Upper lobe of right lung (tissue), 1 donor: ENCODE data around the gene IAH1. TPM values are rescaled to one million over a fixed set of nuclear protein-coding genes. Genes with fewer than 3 reads are reported as not detected.

Experiments used
- ATAC-seq: fragments of 200-7000 bp; cut with Tn5 transposase; one replicate; pipeline ENCODE4 v1.9.1; 2020; ENCODE audit warnings: mild to moderate bottlenecking, moderate library complexity
- DNase-seq: peaks from one replicate; pipeline ENCODE4 v3.0.0-alpha.2; 2020
- H3K27ac ChIP-seq: fragments of 200-600 bp; one replicate; pipeline ENCODE4 v1.8.0; 2022
- H3K27me3 ChIP-seq: fragments of 200-600 bp; one replicate; pipeline ENCODE4 v1.8.0; 2022; ENCODE audit warnings: mild to moderate bottlenecking
- H3K36me3 ChIP-seq: fragments of 200-600 bp; one replicate; pipeline ENCODE4 v1.8.0; 2022
- H3K4me1 ChIP-seq: fragments of 200-600 bp; one replicate; pipeline ENCODE4 v1.8.0; 2022
- H3K4me3 ChIP-seq: fragments of 200-600 bp; one replicate; pipeline ENCODE4 v1.8.0; 2022; ENCODE audit warnings: mild to moderate bottlenecking
- H3K9me3 ChIP-seq: fragments of 200-600 bp; one replicate; pipeline ENCODE4 v1.8.0; 2022
- intact Hi-C: fragments of 100-400 bp; cut with DNase I; formaldehyde crosslinking; loops from one replicate; pipeline ENCODE4 v1.11.0; 2022
- total RNA-seq: library from RNA; stranded (reverse); fragmentation: NEBNext Ultra II Directional; extraction: Animal tissue kit (Norgen Biotek cat#: 25700); gene quantifications from one replicate; pipeline ENCODE4 v1.2.1, GENCODE V29; 2021
- TF ChIP-seq, protein P1 (sequence below): fragments of 200-600 bp; IDR thresholded peaks from one replicate; pipeline ENCODE4 v1.8.0; 2022; ENCODE audit warnings: antibody characterized with exemption
- donor health status: DM: no; HTN: yes; CAD: no; lungs with severe emphysema.

IAH1 gene
- total RNA-seq, 1 donor from 2014 or later, result 39.0 TPM

GRCh38 chr2:9440058-9440727 lies 34.2 kb upstream of the IAH1 start:
- intact Hi-C loops, result no loop called here
- Histone ChIP-seq H3K27ac (no peak overlapping the region), H3K4me1 (no peaks in the 10 kb centered on the region), H3K36me3 (peaks cover 96% of the 10 kb centered on the region), H3K27me3 (no peaks in the 10 kb centered on the region), H3K9me3 (no peaks in the 10 kb centered on the region), H3K4me3 (no peak overlapping the region)
- TF ChIP-seq, protein P1, sequence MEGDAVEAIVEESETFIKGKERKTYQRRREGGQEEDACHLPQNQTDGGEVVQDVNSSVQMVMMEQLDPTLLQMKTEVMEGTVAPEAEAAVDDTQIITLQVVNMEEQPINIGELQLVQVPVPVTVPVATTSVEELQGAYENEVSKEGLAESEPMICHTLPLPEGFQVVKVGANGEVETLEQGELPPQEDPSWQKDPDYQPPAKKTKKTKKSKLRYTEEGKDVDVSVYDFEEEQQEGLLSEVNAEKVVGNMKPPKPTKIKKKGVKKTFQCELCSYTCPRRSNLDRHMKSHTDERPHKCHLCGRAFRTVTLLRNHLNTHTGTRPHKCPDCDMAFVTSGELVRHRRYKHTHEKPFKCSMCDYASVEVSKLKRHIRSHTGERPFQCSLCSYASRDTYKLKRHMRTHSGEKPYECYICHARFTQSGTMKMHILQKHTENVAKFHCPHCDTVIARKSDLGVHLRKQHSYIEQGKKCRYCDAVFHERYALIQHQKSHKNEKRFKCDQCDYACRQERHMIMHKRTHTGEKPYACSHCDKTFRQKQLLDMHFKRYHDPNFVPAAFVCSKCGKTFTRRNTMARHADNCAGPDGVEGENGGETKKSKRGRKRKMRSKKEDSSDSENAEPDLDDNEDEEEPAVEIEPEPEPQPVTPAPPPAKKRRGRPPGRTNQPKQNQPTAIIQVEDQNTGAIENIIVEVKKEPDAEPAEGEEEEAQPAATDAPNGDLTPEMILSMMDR, result no peak
- ATAC-seq, result no peak
- no peak for DNase-seq

DNA sequence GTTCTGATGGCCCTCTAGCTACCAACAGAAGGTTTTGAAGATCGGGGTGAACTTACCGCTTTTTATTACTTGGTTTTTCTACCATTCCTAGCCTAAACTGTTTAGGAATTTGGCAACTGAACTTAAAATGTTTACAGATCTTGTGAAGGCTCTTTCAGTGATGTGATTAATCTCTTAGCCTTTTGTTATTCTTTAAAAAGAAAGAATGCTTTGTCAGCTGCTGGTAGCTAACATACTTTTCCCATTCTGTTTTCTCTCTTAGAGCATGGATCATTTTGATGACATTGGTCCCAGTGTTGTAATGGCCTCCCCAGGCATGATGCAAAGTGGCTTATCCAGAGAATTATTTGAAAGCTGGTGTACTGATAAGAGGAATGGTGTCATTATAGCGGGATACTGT lies 32.8 kb upstream of the IAH1 start:
- intact Hi-C loops, result no loop called here
- DNase-seq (no peak), ATAC-seq (no peak)
- Histone ChIP-seq H3K36me3 (peaks cover 96% of the 10 kb centered on the region), H3K27me3 (no peaks in the 10 kb centered on the region), H3K4me3 (no peak overlapping the region), H3K4me1 (no peaks in the 10 kb centered on the region), H3K9me3 (no peaks in the 10 kb centered on the region), H3K27ac (no peak overlapping the region)
- TF ChIP-seq, protein P1, result no peak

GRCh38 chr2:9443526-9443925 lies 30.8 kb upstream of the IAH1 start:
- no peak overlapping the region for H3K4me3 ChIP-seq
- DNase-seq, result no peak
- TF ChIP-seq, protein P1, result no peak
- intact Hi-C loops, result no loop called here
- ATAC-seq, result no peak
- no peaks in the 10 kb centered on the region for H3K4me1 ChIP-seq
- no peaks in the 10 kb centered on the region for H3K27me3 ChIP-seq
- no peaks in the 10 kb centered on the region for H3K9me3 ChIP-seq
- H3K36me3 ChIP-seq, result peaks cover 94% of the 10 kb centered on the region
- H3K27ac ChIP-seq, result no peak overlapping the region

DNA sequence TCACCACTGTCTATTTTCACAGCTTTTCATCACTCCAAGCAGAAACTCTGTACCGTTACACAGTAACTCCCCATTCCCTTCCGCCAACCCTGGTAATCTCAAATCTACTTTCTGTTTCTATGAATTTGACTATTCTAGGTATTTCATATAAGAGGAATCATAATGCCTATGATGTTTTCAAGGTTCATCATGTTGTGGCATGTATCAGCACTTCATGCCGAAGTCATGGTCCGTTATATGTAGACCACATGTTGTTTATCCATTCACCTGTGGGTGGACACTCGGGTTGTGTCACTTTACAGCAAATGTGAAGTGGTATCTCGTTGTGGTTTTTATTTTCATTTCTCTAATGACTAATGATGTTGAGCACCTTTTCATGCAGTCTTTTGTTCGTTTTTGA lies 29.3 kb upstream of the IAH1 start:
- TF ChIP-seq, protein P1, result no peak
- DNase-seq (no peak), ATAC-seq (no peak)
- no peaks in the 10 kb centered on the region for H3K9me3 ChIP-seq
- no peak overlapping the region for H3K27ac ChIP-seq
- H3K4me1 ChIP-seq, result no peaks in the 10 kb centered on the region
- no peak overlapping the region for H3K4me3 ChIP-seq
- intact Hi-C loops, result no loop called here
- H3K27me3 ChIP-seq, result no peaks in the 10 kb centered on the region
- H3K36me3 ChIP-seq, result peaks cover 91% of the 10 kb centered on the region

GRCh38 chr2:9451231-9451630 lies 23.1 kb upstream of the IAH1 start:
- Histone ChIP-seq H3K9me3 (no peaks in the 10 kb centered on the region), H3K27ac (no peak overlapping the region), H3K4me1 (no peaks in the 10 kb centered on the region), H3K4me3 (no peak overlapping the region), H3K27me3 (no peaks in the 10 kb centered on the region), H3K36me3 (peaks cover 80% of the 10 kb centered on the region)
- TF ChIP-seq, protein P1, result no peak
- DNase-seq (no peak), ATAC-seq (no peak)
- intact Hi-C loops, result no loop called here
